B cell (primary cell): ENCODE measurements around the gene GRM2. TPM values are rescaled to one million over a fixed set of nuclear protein-coding genes. Genes with fewer than 3 reads are reported as not detected.
A peak's percentile ranks its signal among the peaks of the same experiment; 100 is the strongest.

Experiments
- ATAC-seq: fragments of 200-7000 bp; cut with Tn5 transposase; one replicate; pipeline ENCODE4 v1.10.0; 2021; ENCODE audit warnings: low read depth, mild to moderate bottlenecking, moderate number of reproducible peaks, moderate library complexity
- CTCF ChIA-PET: fragments of 350-600 bp; sonication (Branson Sonifier 250); formaldehyde crosslinking; loops from one replicate; lab custom pipeline; 2021; ENCODE audit warnings: antibody characterized with exemption, inconsistent platforms; lab: Charles Lee
- POLR2A ChIA-PET: fragments of 350-600 bp; sonication (Branson Sonifier 250); formaldehyde crosslinking; loops from one replicate; lab custom pipeline; 2021; ENCODE audit warnings: antibody characterized with exemption; lab: Charles Lee
- DNase-seq: peaks from one replicate; pipeline ENCODE4 v3.0.0; 2013
- H2AFZ ChIP-seq: 2 replicates; pipeline ENCODE4 v1.6.1; 2012; ENCODE audit warnings: mild to moderate bottlenecking, low read depth, low read length; ENCODE audit not compliant: insufficient read depth, poor library complexity, severe bottlenecking
- H3K27ac ChIP-seq, 2 donors: 1 replicate in 1 of 2; 2 replicates in 1 of 2; pipeline ENCODE4 v1.5.1; 2012 to 2013; ENCODE audit warnings: low read length in 2 of 2, mild to moderate bottlenecking in 2 of 2, moderate library complexity in 1 of 2
- H3K27me3 ChIP-seq, 4 experiments: fragments of 200-600 bp in 1 of 4; sonication (generic) in 1 of 4; replicated peaks in 1 of 4; 1 replicate in 2 of 4; 2 replicates in 2 of 4; pipeline versions ENCODE4 v1.6.1 to v1.7.0; 2013 to 2016; ENCODE audit warnings: low read length in 3 of 4, mild to moderate bottlenecking in 2 of 4, mixed read lengths in 1 of 4, moderate library complexity in 1 of 4; ENCODE audit not compliant: insufficient read depth in 4 of 4, control insufficient read depth in 3 of 4; ENCODE audit errors: control extremely low read depth in 1 of 4
- H3K36me3 ChIP-seq, 2 experiments: replicated peaks in 1 of 2; 1 replicate in 1 of 2; 2 replicates in 1 of 2; pipeline versions ENCODE4 v1.6.1 to v1.7.1; 2013; ENCODE audit warnings: low read length in 1 of 2; ENCODE audit not compliant: insufficient read depth in 2 of 2, control insufficient read depth in 1 of 2; ENCODE audit errors: control extremely low read depth in 1 of 2, extremely low read depth in 1 of 2
- H3K4me1 ChIP-seq, 2 donors: fragments of 200-600 bp in 1 of 2; sonication (generic) in 1 of 2; 1 replicate in 1 of 2; 2 replicates in 1 of 2; pipeline versions ENCODE4 v1.5.1 to v1.6.1; 2013 to 2017; ENCODE audit warnings: low read length in 2 of 2; ENCODE audit not compliant: control insufficient read depth in 2 of 2, insufficient read depth in 2 of 2
- H3K4me2 ChIP-seq: replicated peaks from 2 replicates; pipeline ENCODE3; 2012; ENCODE audit warnings: mild to moderate bottlenecking, low read depth, low read length; ENCODE audit not compliant: poor library complexity, severe bottlenecking
- H3K4me3 ChIP-seq, 5 experiments: fragments of 200-600 bp in 1 of 5; sonication (generic) in 1 of 5; 1 replicate in 3 of 5; 2 replicates in 2 of 5; pipeline versions ENCODE4 v1.5.1 to v1.7.0; 2011 to 2016; ENCODE audit warnings: low read length in 4 of 5, mild to moderate bottlenecking in 4 of 5, low read depth in 2 of 5, control low read depth in 1 of 5, moderate library complexity in 1 of 5; ENCODE audit not compliant: insufficient read depth in 1 of 5; ENCODE audit errors: control extremely low read depth in 1 of 5, extremely low read depth in 1 of 5
- H3K79me2 ChIP-seq: fragments of 200-600 bp; sonication (generic); one replicate; pipeline ENCODE4 v1.6.0; 2016; ENCODE audit warnings: low read length; ENCODE audit not compliant: control insufficient read depth, insufficient read depth
- H3K9ac ChIP-seq: fragments of 200-600 bp; sonication (generic); 2 replicates; pipeline ENCODE4 v1.6.1; 2017; ENCODE audit warnings: mild to moderate bottlenecking, low read length, moderate library complexity
- H3K9me3 ChIP-seq, 3 donors: one replicate each; pipeline versions ENCODE4 v1.6.1 to v1.7.1; 2013; ENCODE audit warnings: low read length in 2 of 3; ENCODE audit not compliant: control insufficient read depth in 2 of 3, insufficient read depth in 1 of 3; ENCODE audit errors: control extremely low read depth in 1 of 3
- H4K20me1 ChIP-seq: 2 replicates; pipeline ENCODE4 v1.6.0; 2012; ENCODE audit warnings: mild to moderate bottlenecking, low read length; ENCODE audit not compliant: insufficient read depth, control insufficient read depth, poor library complexity, severe bottlenecking
- H3K27ac Mint-ChIP-seq: one replicate; pipeline ENCODE4 v1.8.0; 2021; ENCODE audit warnings: mixed read lengths
- H3K27me3 Mint-ChIP-seq: one replicate; pipeline ENCODE4 v1.8.0; 2021; ENCODE audit warnings: mixed read lengths
- H3K4me1 Mint-ChIP-seq: one replicate; pipeline ENCODE4 v1.8.0; 2021; ENCODE audit warnings: mixed read lengths
- H3K4me3 Mint-ChIP-seq: one replicate; pipeline ENCODE4 v1.8.0; 2021; ENCODE audit warnings: mixed read lengths
- H3K9me3 Mint-ChIP-seq: one replicate; pipeline ENCODE4 v1.8.0; 2022; ENCODE audit warnings: mixed read lengths; ENCODE audit not compliant: insufficient read depth
- EZH2 ChIP-seq: IDR thresholded peaks from 2 replicates; pipeline ENCODE4 v1.6.1; 2012; ENCODE audit warnings: borderline replicate concordance, low read depth, mild to moderate bottlenecking, moderate library complexity, low read length; ENCODE audit not compliant: insufficient read depth, poor library complexity, severe bottlenecking
- WGBS: methylation state at CpG from one replicate; pipeline ENCODE4 v1.1.5; 2013; ENCODE audit warnings: missing lambda C conversion rate; ENCODE audit not compliant: insufficient coverage; 5-methylcytosine and 5-hydroxymethylcytosine counted together
- intact Hi-C: fragments of 100-400 bp; cut with micrococcal nuclease; formaldehyde crosslinking; loops from one replicate; pipeline ENCODE4 v1.10.0; 2022
- polyA plus RNA-seq: library from polyadenylated mRNA; depleted of rRNA; stranded (reverse); fragments of >200 nt; gene quantifications from 2 replicates; pipeline ENCODE4 v1.2.3, GENCODE V29; 2012
- total RNA-seq, 2 donors: library from RNA; stranded (reverse); fragments of 120-200 nt in 1 of 2; gene quantifications; 1 replicate in 1 of 2; 2 replicates in 1 of 2; pipeline versions ENCODE4 v1.2.3 to v1.2.4, GENCODE V29; 2013 to 2022
- TF ChIP-seq, protein P1 (sequence below): fragments of 200-600 bp; IDR thresholded peaks from one replicate; pipeline ENCODE4 v1.8.0; 2022; ENCODE audit warnings: antibody characterized with exemption, mild to moderate bottlenecking

GRM2 gene
- total and polyA plus RNA-seq, 2 donors (not counting 1 experiment from before 2014, with no cell fraction given): 0.86 to 2.8 TPM

GRCh38 chr3:51673181-51673801, 33.6 kb upstream of the GRM2 start:
- Histone ChIP-seq H3K79me2 (peaks cover 47% of the 10 kb centered on the region), H3K4me1 (peaks cover 25 to 63% of the 10 kb centered on the region in 2 donors), H3K27me3 (no peaks in the 10 kb centered on the region), H2AFZ (no peak overlapping the region), H4K20me1 (peaks cover 19% of the 10 kb centered on the region), H3K9me3 (no peaks in the 10 kb centered on the region), H3K4me3 (no peak overlapping the region), H3K36me3 (peaks cover 0 to 27% of the 10 kb centered on the region in 2 experiments), H3K9ac (no peak overlapping the region), H3K27ac (peak overlapping the region in 1 of 2 donors; percentile 7), H3K4me2 (no peak overlapping the region)
- Mint-ChIP-seq H3K27me3 (no peaks in the 10 kb centered on the region), H3K4me3 (peak overlapping the region; percentile 59), H3K27ac (peak overlapping the region; percentile 46), H3K9me3 (no peaks in the 10 kb centered on the region), H3K4me1 (peaks cover 74% of the 10 kb centered on the region)
- no peak for DNase-seq
- 100% methylated on average over 1 of the region's 4 CpGs for WGBS
- ChIA-PET POLR2A (interaction anchor here (1.0 kb wide), 1 partner anchor 13 kb away, joined by 3 read pairs; no protein-coding TSS in a partner anchor), CTCF (interaction anchor here (1.4 to 10.1 kb wide), 6 partner anchors 7 to 1064 kb away, joined by 3 to 190 read pairs (median 5); partner anchors contain the start of gene DCAF1)
- intact Hi-C loops: loop anchor here (5.0 kb wide), 1 partner anchor 1224 kb away; the partner anchor contains the start of gene STIMATE
- TF ChIP-seq, protein P1, sequence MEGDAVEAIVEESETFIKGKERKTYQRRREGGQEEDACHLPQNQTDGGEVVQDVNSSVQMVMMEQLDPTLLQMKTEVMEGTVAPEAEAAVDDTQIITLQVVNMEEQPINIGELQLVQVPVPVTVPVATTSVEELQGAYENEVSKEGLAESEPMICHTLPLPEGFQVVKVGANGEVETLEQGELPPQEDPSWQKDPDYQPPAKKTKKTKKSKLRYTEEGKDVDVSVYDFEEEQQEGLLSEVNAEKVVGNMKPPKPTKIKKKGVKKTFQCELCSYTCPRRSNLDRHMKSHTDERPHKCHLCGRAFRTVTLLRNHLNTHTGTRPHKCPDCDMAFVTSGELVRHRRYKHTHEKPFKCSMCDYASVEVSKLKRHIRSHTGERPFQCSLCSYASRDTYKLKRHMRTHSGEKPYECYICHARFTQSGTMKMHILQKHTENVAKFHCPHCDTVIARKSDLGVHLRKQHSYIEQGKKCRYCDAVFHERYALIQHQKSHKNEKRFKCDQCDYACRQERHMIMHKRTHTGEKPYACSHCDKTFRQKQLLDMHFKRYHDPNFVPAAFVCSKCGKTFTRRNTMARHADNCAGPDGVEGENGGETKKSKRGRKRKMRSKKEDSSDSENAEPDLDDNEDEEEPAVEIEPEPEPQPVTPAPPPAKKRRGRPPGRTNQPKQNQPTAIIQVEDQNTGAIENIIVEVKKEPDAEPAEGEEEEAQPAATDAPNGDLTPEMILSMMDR: no peak
- no peak for TF ChIP-seq EZH2
- no peak for ATAC-seq
